Smooth muscle cell (in vitro differentiated cells): ENCODE results near the gene KRT23. TPM values are rescaled to one million over a fixed set of nuclear protein-coding genes. Genes with fewer than 3 reads are reported as not detected.

Experiments used
- DNase-seq: peaks from one replicate; lab custom pipeline; 2025; ENCODE audit not compliant: unreplicated experiment; lab: John Stamatoyannopoulos, UW
- H2AFZ ChIP-seq: fragments of 200-600 bp; sonication (generic); 2 replicates; pipeline ENCODE4 v1.6.0; 2016; ENCODE audit warnings: antibody characterized with exemption, low read depth, mild to moderate bottlenecking
- H3F3A ChIP-seq: fragments of 200-600 bp; sonication (generic); 2 replicates; pipeline ENCODE4 v1.6.0; 2017; ENCODE audit warnings: antibody characterized with exemption, low read depth
- H3K27ac ChIP-seq: fragments of 200-600 bp; sonication (generic); 2 replicates; pipeline ENCODE4 v1.5.1; 2016; ENCODE audit warnings: low read depth, mild to moderate bottlenecking
- H3K27me3 ChIP-seq: fragments of 200-600 bp; sonication (generic); 2 replicates; pipeline ENCODE4 v1.6.1; 2016; ENCODE audit warnings: low read depth, mild to moderate bottlenecking
- H3K36me3 ChIP-seq: fragments of 200-600 bp; sonication (generic); 2 replicates; pipeline ENCODE4 v1.5.1; 2016; ENCODE audit warnings: low read depth
- H3K4me1 ChIP-seq: fragments of 200-600 bp; sonication (generic); 2 replicates; pipeline ENCODE4 v1.5.1; 2016; ENCODE audit warnings: low read depth
- H3K4me2 ChIP-seq: fragments of 200-600 bp; sonication (generic); 2 replicates; pipeline ENCODE4 v1.6.0; 2016; ENCODE audit warnings: mild to moderate bottlenecking
- H3K4me3 ChIP-seq: fragments of 200-600 bp; sonication (generic); 2 replicates; pipeline ENCODE4 v1.5.1; 2016; ENCODE audit warnings: mild to moderate bottlenecking
- H3K79me2 ChIP-seq: fragments of 200-600 bp; sonication (generic); 2 replicates; pipeline ENCODE4 v1.6.0; 2016; ENCODE audit warnings: low read depth, mild to moderate bottlenecking
- H3K9ac ChIP-seq: fragments of 200-600 bp; sonication (generic); 2 replicates; pipeline ENCODE4 v1.6.0; 2016; ENCODE audit warnings: low read depth
- H3K9me3 ChIP-seq: fragments of 200-600 bp; sonication (generic); replicated peaks from 2 replicates; pipeline ENCODE4 v1.5.1; 2016; ENCODE audit warnings: low read depth
- H4K20me1 ChIP-seq: fragments of 200-600 bp; sonication (generic); 2 replicates; pipeline ENCODE4 v1.6.0; 2016; ENCODE audit warnings: low read depth
- CTCF ChIP-seq: fragments of 200-600 bp; sonication (generic); IDR thresholded peaks from 2 replicates; pipeline ENCODE4 v1.5.1; 2017; ENCODE audit warnings: borderline replicate concordance, mild to moderate bottlenecking, antibody characterized with exemption; ENCODE audit not compliant: insufficient read depth, poor library complexity, severe bottlenecking
- WGBS: methylation state at CpG from one replicate; pipeline ENCODE4 v1.1.7; 2016; ENCODE audit warnings: low lambda C conversion rate; 5-methylcytosine and 5-hydroxymethylcytosine counted together
- polyA plus RNA-seq: library from polyadenylated mRNA; unstranded; fragments of >200 nt; fragmentation: Nextera tagmentation; extraction: Ambion mirVana; gene quantifications from 2 replicates; pipeline ENCODE4 v1.2.1, GENCODE V29; 2016
- total RNA-seq: library from RNA; depleted of rRNA; stranded (reverse); fragments of >200 nt; gene quantifications from 2 replicates; pipeline ENCODE4 v1.2.3, GENCODE V29; 2014

KRT23 gene
- total and polyA plus RNA-seq, 2 experiments from 2014 or later = 14.4 to 46.3 TPM

GRCh38 chr17:40879026-40879425, 58.4 kb downstream of the KRT23 start:
- no peak overlapping the region for H2AFZ ChIP-seq
- no peak for TF ChIP-seq CTCF
- H3K4me3 ChIP-seq = no peak overlapping the region
- no peaks in the 10 kb centered on the region for H4K20me1 ChIP-seq
- H3F3A ChIP-seq = no peaks in the 10 kb centered on the region
- no peaks in the 10 kb centered on the region for H3K36me3 ChIP-seq
- WGBS = 50% methylated on average over 1 of the region's 1 CpG
- no peaks in the 10 kb centered on the region for H3K79me2 ChIP-seq
- no peak overlapping the region for H3K9ac ChIP-seq
- DNase-seq = no peak
- no peaks in the 10 kb centered on the region for H3K4me1 ChIP-seq
- H3K27me3 ChIP-seq = no peaks in the 10 kb centered on the region
- H3K9me3 ChIP-seq = no peaks in the 10 kb centered on the region
- no peak overlapping the region for H3K27ac ChIP-seq
- H3K4me2 ChIP-seq = no peak overlapping the region

GRCh38 chr17:40878044-40878443, 59.4 kb downstream of the KRT23 start:
- Histone ChIP-seq H3K27ac (no peak overlapping the region), H3K4me2 (no peak overlapping the region), H2AFZ (no peak overlapping the region), H3K79me2 (no peaks in the 10 kb centered on the region), H3K36me3 (no peaks in the 10 kb centered on the region), H3F3A (no peaks in the 10 kb centered on the region), H3K27me3 (no peaks in the 10 kb centered on the region), H3K4me1 (no peaks in the 10 kb centered on the region), H3K9me3 (no peaks in the 10 kb centered on the region), H3K4me3 (no peak overlapping the region), H4K20me1 (no peaks in the 10 kb centered on the region), H3K9ac (no peak overlapping the region)
- 93% methylated on average over 9 of the region's 9 CpGs for WGBS
- no peak for DNase-seq
- TF ChIP-seq CTCF = no peak

GRCh38 chr17:40873801-40874200, 63.6 kb downstream of the KRT23 start:
- no peak for DNase-seq
- TF ChIP-seq CTCF = no peak

GRCh38 chr17:40873255-40873654, 64.2 kb downstream of the KRT23 start:
- Histone ChIP-seq H3K9ac (no peak overlapping the region), H3K4me3 (no peak overlapping the region), H4K20me1 (no peaks in the 10 kb centered on the region), H2AFZ (no peak overlapping the region), H3K79me2 (no peaks in the 10 kb centered on the region), H3K27ac (no peak overlapping the region), H3K4me2 (no peak overlapping the region), H3K9me3 (no peaks in the 10 kb centered on the region), H3F3A (no peaks in the 10 kb centered on the region), H3K27me3 (peaks cover 2% of the 10 kb centered on the region), H3K4me1 (no peaks in the 10 kb centered on the region), H3K36me3 (no peaks in the 10 kb centered on the region)
- no peak for TF ChIP-seq CTCF
- no peak for DNase-seq

More at GRCh38 chr17:40873801-40874200, 63.6 kb downstream of the KRT23 start:
- Histone ChIP-seq H3K9me3 (no peaks in the 10 kb centered on the region), H3K27ac (no peak overlapping the region), H4K20me1 (no peaks in the 10 kb centered on the region), H3F3A (no peaks in the 10 kb centered on the region), H3K9ac (no peak overlapping the region), H3K4me2 (no peak overlapping the region), H3K4me3 (no peak overlapping the region), H3K36me3 (no peaks in the 10 kb centered on the region), H3K79me2 (no peaks in the 10 kb centered on the region), H3K27me3 (peaks cover 2% of the 10 kb centered on the region), H3K4me1 (no peaks in the 10 kb centered on the region), H2AFZ (no peak overlapping the region)
- WGBS = 74% methylated on average over 1 of the region's 1 CpG
